ENCODE measurements around the gene EDDM3A.

GRCh38 chr14:20750194-20750593 lies 4.5 kb downstream of the EDDM3A start:
- TF ChIP-seq POLR2A (IDR thresholded peaks at IDR 0.05) = no peak
- TF ChIP-seq CTCF (IDR thresholded peaks at IDR 0.05) = no peak
